ENCODE results near the gene NEUROD2.

NEUROD2 gene

DNA sequence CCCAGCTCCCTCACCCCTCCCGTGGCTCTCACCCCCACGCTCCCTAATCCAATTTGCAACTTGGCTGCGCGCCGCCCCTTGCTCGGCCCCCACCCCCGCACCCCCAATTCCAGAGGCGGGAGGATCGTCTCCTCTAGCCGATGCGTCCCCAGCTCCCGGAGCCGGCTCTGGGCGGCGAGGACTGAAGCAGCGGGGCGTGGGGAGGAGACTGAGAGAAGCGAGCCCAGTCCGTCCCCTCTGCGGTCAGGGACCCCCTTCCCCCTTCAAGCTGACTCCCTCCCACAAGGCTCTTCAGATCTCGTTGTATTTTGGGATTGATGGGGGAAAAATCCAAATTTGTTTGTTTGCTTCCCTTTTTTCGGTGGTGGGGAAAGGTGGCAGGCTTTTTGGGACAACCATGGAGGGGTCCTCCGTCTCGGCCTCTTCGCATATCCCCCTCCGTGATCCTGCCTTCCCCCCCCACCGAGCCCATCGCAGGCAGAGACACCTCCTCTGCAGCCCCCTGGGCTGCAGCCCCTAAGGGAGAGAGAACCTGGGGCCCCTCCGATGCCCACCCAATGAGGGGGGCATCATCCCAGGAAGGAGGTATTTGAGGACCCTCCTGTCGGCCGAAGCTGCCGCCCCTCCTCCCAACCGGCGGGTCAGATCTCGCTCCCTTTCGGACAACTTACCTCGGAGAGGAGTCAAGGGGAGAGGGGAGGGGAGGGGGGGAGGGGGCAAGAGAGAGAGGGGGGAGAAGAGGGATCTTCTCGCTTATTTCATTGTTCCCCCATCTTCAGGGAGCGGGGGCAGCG is 466 bp downstream of the NEUROD2 start:
- Histone ChIP-seq H3K9me3 (no peaks in the 10 kb centered on the region), H3K27me3 (peaks cover 80% of the 10 kb centered on the region), H3K4me1 (no peaks in the 10 kb centered on the region), H3K36me3 (no peaks in the 10 kb centered on the region), H3K4me3 (ENCODE audit: low read depth, low read length) (no peak overlapping the region)
- TF ChIP-seq, protein P1, sequence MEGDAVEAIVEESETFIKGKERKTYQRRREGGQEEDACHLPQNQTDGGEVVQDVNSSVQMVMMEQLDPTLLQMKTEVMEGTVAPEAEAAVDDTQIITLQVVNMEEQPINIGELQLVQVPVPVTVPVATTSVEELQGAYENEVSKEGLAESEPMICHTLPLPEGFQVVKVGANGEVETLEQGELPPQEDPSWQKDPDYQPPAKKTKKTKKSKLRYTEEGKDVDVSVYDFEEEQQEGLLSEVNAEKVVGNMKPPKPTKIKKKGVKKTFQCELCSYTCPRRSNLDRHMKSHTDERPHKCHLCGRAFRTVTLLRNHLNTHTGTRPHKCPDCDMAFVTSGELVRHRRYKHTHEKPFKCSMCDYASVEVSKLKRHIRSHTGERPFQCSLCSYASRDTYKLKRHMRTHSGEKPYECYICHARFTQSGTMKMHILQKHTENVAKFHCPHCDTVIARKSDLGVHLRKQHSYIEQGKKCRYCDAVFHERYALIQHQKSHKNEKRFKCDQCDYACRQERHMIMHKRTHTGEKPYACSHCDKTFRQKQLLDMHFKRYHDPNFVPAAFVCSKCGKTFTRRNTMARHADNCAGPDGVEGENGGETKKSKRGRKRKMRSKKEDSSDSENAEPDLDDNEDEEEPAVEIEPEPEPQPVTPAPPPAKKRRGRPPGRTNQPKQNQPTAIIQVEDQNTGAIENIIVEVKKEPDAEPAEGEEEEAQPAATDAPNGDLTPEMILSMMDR (IDR thresholded peaks at IDR 0.05; ENCODE audit: low read depth, low read length) = no peak
- no peak for DNase-seq

DNA sequence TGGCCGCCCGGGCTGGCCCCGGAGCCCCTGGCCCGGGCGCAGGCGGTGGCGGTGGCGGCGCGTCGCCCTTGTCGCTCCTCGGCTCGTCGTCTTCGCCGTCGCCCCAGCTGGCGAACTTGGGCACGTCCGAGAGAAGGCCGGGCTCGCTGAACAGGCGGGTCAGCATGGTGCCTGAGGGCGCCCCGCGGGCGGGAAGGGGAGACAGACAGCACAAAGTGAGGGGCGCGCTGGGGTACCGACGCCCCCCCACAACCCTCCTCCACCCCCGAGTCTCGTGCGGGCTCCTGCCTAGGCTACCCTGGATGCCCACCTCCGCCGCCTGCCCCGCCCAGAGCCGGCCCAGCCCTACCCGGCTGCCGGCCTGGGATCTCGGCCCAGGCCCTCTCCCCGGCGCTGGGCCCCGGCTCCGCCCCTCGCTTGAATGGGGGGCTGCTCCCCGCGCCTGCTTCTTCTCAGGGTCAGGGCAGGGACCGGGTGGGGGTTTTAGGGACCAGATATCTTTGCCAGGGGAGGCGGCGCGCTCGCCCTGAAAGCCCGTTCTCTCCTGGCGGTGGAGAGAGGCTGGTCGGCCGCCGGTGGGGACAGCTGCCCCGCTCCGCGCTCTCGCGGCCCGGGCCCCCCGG is 1.2 kb downstream of the NEUROD2 start:
- no peaks in the 10 kb centered on the region for H3K36me3 ChIP-seq
- no peaks in the 10 kb centered on the region for H3K4me1 ChIP-seq
- no peaks in the 10 kb centered on the region for H3K9me3 ChIP-seq
- H3K4me3 ChIP-seq (ENCODE audit: low read depth, low read length) = no peak overlapping the region
- TF ChIP-seq, protein P1 (IDR thresholded peaks at IDR 0.05; ENCODE audit: low read depth, low read length) = no peak
- no peak for DNase-seq
- H3K27me3 ChIP-seq = peaks cover 85% of the 10 kb centered on the region

DNA sequence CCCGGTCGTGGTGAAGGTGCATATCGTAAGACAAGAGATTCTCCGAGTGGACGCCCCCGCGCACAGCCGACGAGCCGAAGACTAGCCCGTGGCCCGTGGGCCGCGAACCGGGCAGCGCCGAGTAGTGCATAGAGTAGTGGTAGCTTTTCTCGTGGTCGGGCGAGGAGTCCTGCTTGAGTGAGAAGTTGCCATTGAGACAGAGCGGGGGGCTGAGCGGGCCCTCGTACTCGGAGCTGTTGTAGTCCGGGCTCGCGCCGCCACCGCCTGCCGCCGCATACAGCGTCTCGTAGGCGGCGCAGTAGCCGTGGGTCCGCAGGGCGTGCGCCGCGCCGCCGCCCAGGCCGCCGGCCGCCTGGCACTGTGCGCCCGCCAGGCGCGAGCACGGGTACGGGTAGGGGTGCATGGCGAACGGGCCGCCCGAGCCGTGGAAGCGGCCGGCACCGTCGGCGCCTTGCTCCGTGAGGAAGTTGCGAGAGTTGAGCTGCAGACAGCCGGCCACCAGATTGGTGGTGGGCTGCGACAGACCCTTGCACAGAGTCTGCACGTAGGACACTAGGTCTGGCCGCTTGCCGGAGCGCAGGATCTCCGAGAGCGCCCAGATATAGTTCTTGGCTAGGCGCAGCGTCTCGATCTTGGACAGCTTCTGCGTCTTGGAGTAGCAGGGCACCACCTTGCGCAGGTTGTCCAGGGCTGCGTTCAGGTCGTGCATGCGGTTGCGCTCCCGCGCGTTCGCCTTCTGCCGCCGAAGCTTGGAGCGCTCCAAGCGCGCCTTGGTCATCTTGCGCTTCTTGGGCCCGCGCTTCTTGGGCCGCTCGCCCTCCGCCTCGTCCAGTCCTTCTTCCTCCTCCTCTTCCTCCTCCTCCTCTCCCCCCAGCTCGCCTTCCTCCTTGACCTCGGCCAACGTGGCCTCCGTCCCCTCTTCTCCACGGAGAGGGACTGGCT is 2.0 kb downstream of the NEUROD2 start:
- Histone ChIP-seq H3K4me3 (ENCODE audit: low read depth, low read length) (no peak overlapping the region), H3K9me3 (no peaks in the 10 kb centered on the region), H3K27me3 (peaks cover 93% of the 10 kb centered on the region), H3K36me3 (no peaks in the 10 kb centered on the region), H3K4me1 (no peaks in the 10 kb centered on the region)
- TF ChIP-seq, protein P1 (IDR thresholded peaks at IDR 0.05; ENCODE audit: low read depth, low read length) = no peak
- no peak for DNase-seq

DNA sequence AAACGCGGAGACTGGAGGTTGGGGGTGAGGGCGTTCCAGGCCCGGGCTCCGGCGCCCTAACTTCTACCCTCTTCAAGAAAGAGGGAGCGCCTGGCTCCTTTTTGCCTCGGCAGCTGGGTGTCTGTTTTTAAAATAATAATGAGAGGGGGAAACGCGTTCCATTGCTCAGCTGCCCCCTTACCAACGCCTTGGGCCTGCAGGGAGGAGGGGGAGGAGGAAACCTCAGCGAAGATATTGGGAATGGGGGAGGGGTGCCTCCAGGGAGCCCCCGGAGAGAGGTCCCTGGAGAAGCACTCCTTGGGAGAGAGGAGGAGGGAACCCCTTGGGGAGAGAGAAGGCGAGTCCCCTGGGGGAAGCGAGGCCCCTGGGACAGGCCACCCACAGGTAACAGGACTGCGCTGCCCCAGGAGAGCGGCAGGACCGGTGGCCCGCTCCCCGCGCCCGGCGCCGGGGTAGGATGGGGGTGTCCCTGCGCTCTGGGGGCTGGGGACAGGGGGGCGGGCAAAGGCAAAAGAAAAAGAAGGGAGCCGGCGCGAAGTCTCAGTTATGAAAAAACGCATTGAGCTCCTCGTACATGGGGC is 2.7 kb downstream of the NEUROD2 start:
- TF ChIP-seq, protein P1 (IDR thresholded peaks at IDR 0.05; ENCODE audit: low read depth, low read length) = no peak
- peaks cover 100% of the 10 kb centered on the region for H3K27me3 ChIP-seq
- no peaks in the 10 kb centered on the region for H3K36me3 ChIP-seq
- no peak for DNase-seq
- H3K4me3 ChIP-seq (ENCODE audit: low read depth, low read length) = no peak overlapping the region
- H3K9me3 ChIP-seq = no peaks in the 10 kb centered on the region
- no peaks in the 10 kb centered on the region for H3K4me1 ChIP-seq

DNA sequence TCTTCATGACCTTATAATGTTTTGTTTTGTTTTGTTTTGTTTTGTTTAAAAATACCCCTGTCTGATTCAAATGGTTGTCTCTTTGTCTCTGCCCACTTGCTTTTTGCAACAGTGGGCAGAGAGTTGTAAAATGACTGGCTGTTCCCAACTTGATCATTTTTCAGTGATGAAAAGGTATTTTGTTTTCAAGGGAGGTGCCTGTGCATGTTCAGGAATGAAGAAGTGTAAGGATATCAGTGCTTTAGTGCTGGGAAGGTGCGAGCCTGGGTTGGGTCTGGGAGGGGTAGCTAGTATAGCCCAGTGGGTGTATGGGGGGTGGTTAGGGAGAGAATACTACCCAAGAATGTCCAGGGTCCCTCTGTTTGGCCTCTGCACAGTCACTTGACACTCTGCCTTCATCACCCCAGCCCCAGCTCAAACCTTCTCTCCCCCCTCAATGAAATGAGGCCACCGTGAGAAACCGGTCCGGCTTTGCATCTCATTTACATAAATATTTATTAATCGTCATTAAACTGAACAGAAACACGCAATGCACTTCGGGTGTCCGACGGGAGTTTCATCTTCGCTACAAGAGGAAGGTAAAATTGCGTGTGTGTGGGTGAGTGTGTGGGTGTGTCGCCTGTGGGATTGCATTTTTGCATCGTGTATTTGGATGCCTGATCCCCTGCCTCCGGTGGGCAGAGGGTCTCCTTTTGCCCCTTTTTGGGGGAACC is 4.3 kb downstream of the NEUROD2 start:
- TF ChIP-seq, protein P1 (IDR thresholded peaks at IDR 0.05; ENCODE audit: low read depth, low read length) = no peak
- H3K36me3 ChIP-seq = no peaks in the 10 kb centered on the region
- no peak overlapping the region for H3K4me3 ChIP-seq (ENCODE audit: low read depth, low read length)
- peaks cover 100% of the 10 kb centered on the region for H3K27me3 ChIP-seq
- no peaks in the 10 kb centered on the region for H3K9me3 ChIP-seq
- DNase-seq = no peak
- H3K4me1 ChIP-seq = peaks cover 6% of the 10 kb centered on the region
